Activated CD4-positive, alpha-beta T cell treated with anti-CD3 and anti-CD28 coated beads for 4 hours (primary cell): Measurements from ENCODE around the gene DLK1.

Experiments used
- DNase-seq, 2 donors: peaks; one replicate each; pipeline ENCODE4 v3.0.0-alpha.2; 2020

The DLK1 gene

DNA sequence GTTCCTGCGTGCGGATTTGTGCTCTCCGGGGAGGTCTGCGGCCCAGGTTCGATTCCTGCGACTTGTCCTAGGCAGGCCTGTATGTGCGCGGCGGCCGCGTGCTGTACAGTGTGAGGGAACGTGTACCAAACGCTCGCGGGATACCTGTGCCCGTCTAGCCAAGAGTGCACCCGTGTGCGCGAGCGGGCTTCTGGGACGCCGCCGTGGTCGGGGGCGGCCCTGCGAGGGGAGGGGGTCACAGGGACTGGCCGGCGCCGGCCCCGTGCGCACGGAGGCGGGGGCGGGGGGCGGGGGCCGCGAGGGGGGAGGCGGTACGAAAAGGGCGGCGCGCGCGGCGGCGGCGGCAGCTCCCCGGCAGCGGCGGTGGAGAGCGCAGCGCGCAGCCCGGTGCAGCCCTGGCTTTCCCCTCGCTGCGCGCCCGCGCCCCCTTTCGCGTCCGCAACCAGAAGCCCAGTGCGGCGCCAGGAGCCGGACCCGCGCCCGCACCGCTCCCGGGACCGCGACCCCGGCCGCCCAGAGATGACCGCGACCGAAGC lies at the start of gene DLK1:
DLK1 (plus strand) TSS at position 343 of the 536 bp plus-strand sequence; CDS start at position 520, 177 bp downstream.
- no peak for DNase-seq

- DNase-seq, result no peak
Observed at GRCh38 chr14:100677152-100677551, 49.5 kb upstream of the DLK1 start.

- DNase-seq, result no peak
Observed at GRCh38 chr14:100677554-100678468, 48.9 kb upstream of the DLK1 start.

DNA sequence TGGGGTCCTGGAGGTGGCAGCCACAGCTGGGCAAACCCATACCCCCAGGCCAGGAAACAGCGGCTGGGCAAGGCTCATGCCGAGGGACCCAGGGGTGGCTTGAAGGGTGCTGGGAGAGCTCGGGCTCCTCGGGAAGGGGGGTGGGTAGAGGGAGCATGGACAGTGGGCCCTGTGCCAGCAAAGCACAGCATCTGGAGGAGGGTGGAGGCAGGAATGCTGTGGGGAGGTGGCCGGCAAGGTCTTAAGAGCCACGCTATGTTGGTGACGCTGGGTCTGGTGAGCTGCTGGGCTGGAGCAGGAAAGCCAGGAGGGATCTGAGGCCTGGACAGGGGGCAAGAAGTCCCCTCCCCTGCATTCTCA lies 48.2 kb upstream of the DLK1 start:
- no peak for DNase-seq

- no peak for DNase-seq
Observed at GRCh38 chr14:100679153-100679552, 47.5 kb upstream of the DLK1 start.

- DNase-seq, result no peak
Observed at GRCh38 chr14:100679707-100680438, 46.8 kb upstream of the DLK1 start.

DNA sequence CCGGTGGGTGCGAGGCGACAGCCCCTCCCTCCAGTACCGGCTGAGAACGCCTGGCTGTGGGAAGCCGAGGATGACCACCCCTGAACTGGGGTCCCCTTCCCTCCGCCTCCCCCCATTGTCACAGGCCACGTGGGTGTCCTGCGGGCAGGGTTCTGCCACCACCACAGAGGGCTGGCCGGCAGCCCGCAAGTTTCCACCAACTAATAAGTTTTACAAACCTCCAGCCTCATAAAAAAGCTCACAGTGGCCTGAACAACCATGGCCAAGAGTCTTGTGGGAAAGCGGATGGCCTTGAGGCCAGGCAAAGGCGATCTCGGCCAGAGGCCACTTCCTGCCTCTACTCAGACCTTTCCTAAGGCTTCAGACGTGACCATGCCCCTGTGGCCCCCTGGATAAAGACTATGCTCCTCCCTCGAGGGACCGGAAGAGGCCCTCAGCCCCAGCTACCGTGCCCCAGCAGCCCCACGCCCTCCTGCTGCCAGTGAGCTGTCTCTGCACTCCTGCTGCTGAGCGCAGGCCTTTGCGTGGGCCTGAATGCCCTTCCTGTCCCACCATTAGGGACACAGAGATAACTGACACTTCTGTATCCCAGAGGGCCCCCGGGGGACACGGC lies 46.1 kb upstream of the DLK1 start:
- DNase-seq, result no peak

DNA sequence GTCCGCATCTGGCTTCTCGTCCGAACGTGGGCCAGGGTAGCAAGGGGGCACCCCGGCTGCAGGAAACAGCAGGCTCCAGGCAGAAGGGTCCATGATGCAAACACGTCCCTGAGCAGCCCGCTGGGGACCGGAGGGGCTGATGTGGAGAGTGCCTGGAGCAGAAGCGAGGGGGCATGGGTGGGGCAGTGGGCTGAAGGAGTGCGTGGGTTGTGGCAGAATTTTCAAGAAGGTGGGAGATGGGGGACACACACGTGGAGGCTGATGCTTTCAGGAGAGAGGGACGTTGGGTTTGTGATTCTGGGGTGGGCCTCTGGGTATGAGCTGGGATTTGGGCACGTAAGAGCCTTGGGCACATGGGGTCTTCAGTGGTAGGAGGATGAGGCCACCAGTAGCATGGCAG lies 45.6 kb upstream of the DLK1 start:
- DNase-seq, result no peak

- DNase-seq, result no peak
Observed at GRCh38 chr14:100682749-100683148, 43.9 kb upstream of the DLK1 start.

DNA sequence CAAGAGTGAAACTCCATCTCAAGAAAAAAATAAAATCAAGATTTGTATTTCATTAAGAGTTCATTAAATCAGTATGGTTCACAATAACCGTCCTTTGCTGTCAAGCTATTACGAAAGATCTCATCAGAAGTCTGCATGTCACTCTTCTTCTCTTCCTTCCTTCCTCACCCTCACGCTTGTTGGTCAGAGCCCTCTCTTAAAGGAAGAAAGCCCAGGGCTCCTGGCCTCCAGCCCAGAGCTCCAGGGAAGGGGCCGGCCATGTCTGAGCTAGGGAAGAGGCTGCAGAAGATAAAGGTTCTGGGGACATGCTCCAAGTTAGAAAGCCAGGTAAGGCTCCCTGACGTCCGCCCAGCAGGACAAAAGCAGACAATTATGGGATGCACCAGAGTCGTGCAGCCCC lies 43.1 kb upstream of the DLK1 start:
- no peak for DNase-seq

GRCh38 chr14:100684154-100684553 lies 42.5 kb upstream of the DLK1 start:
- no peak for DNase-seq

DNA sequence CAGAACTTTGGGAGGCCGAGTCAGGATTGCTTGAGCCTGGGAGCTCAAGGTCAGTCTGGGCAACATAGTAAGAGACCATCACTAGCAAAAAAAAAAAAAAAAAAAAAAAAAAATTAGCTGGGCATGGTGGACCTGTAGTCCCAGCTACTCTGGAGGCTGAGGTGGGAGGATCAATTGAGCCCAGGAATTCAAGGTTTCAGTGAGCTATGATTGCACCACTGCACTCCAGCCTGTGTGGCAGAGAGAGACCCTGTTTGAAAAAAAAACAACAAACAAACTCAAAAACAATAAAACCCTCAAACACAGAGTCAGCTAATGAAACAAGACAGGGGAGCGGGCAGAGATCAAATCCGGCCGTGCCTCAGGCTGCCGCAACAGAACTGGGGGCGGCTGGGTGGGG lies 41.7 kb upstream of the DLK1 start:
- no peak for DNase-seq

DNA sequence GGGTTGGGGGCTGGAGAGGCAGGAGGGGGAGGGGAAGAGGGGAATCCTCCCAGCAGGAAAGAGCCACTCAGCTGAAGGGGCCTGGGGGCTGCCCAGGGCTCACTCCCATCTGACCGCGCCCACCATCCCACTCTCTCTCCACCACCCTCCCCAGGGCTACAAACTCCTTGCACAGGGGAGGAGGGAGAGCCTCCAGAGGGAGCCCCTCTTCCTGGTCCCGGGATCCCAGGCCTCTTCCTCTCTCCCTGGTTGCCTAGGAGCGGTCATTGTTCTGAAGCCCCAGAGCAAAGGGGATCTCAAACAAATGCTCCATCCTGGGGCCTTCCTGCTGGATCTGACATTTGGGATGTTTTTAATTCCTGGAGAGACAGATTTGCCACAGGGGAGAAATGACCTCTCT lies 39.8 kb upstream of the DLK1 start:
- no peak for DNase-seq

GRCh38 chr14:100687386-100687785 lies 39.3 kb upstream of the DLK1 start:
- no peak for DNase-seq

GRCh38 chr14:100688051-100688450 lies 38.6 kb upstream of the DLK1 start:
- DNase-seq, result no peak

DNA sequence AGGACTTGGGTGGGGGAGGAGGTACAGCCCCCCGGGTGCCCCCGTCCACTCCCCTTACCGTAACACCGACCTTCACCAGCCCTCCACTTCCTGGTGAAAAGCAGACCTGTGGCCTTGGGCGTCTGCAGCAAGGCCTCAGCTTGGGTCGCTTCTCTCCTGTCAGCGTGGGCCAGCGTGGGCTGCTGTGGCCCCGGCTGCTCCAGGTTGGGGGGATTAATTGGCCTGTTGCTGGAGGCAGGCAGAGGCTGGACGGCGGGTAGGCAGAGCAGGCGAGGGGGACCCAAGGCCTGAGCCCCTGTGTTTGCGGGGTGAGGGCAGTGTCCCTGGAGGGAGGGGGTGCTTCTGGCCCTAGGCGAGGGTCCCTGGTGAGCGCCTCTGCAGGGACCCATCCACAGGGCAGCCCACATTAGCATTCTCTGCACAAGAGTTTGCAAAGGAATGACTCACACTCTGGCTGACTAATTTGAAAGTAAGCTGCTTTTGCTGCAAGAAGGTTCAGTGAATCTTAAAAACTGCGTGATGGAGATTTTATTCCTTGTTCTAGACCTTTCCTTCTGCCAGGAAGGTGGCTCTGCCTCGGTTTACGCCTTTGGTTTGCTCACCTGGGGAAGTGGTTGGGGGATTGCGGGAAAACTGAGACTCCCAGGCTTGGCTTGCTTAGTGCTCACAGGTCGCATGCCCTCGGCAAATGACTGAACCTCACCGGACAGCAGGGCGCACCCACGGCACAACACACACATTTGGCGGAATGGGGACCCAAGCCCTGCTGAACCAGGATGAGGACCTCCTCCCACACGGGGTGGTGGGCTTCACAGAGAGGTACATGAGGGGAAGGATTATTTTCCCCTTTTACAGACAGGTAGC lies 37.9 kb upstream of the DLK1 start:
- no peak for DNase-seq

GRCh38 chr14:100690672-100691071 lies 36.0 kb upstream of the DLK1 start:
- no peak for DNase-seq

- no peak for DNase-seq
Observed at GRCh38 chr14:100691395-100692056, 35.2 kb upstream of the DLK1 start.

GRCh38 chr14:100692256-100692655 lies 34.4 kb upstream of the DLK1 start:
- DNase-seq, result no peak

GRCh38 chr14:100692859-100693558 lies 33.7 kb upstream of the DLK1 start:
- DNase-seq, result no peak

GRCh38 chr14:100693877-100694578 lies 32.7 kb upstream of the DLK1 start:
- no peak for DNase-seq
